ENCODE results near the gene RNF212.

DNA sequence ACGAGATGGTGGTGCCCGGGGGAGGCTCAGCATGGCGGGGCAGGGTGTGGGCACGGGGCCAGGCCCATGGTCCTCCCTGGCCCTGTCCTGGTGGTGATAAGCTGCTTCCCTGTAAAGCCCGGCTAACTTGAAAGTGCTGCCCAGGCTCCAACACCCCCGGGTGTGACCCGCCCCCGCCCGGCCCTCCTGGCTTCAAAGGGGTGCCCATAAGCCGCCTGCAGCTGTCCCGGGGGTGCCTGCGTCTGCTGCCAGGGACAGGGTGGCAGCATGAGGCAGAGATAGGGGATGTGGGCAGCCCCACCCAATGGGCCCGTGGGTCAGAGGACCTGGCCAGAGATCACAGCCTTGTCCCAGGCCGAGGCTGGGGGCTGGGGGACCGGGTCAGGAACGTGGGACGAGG lies 83.8 kb downstream of the RNF212 start:
- no peak for TF ChIP-seq CTCF (IDR thresholded peaks at IDR 0.05; ENCODE audit: extremely low read depth in 1 of 2, insufficient read depth in 1 of 2, low read depth in 1 of 2, low read length in 2 of 2)
- TF ChIP-seq EZH2 (IDR thresholded peaks at IDR 0.05; ENCODE audit: borderline replicate concordance, low read depth, low read length, severe bottlenecking): no peak
- no peak for TF ChIP-seq POLR2A (IDR thresholded peaks at IDR 0.05; ENCODE audit: low read depth, low read length)
- no peak for TF ChIP-seq JUN (IDR thresholded peaks at IDR 0.05; ENCODE audit: borderline replicate concordance, insufficient read depth, insufficient read length, low read depth)
- TF ChIP-seq POLR2AphosphoS5 (IDR thresholded peaks at IDR 0.05; ENCODE audit: insufficient read depth, low read depth, low read length): no peak
- no peak for TF ChIP-seq MAX (IDR thresholded peaks at IDR 0.05; ENCODE audit: insufficient read depth, insufficient read length)
- TF ChIP-seq GATA2 (IDR thresholded peaks at IDR 0.05; ENCODE audit: insufficient read depth, insufficient read length, low read depth, low read length): no peak
